Nucleus accumbens (tissue), 56 donors: ENCODE measurements around the gene SOCS3.
"Not testable (repeated sequence)": the region's sequence is repeated elsewhere in the genome, so short reads cannot be mapped to it uniquely, and the experiment has no call there.

Experiments
- DNase-seq, 56 donors: peaks; one replicate each; lab custom pipeline; 2025; lab: John Stamatoyannopoulos, UW

Gene SOCS3

GRCh38 chr17:78316115-78316866 is 43.6 kb downstream of the SOCS3 start:
- no peak for DNase-seq

- peak in 29 of 56 donors; percentile 6 to 74 (median 30) for DNase-seq
Measured at GRCh38 chr17:78315355-78316114, 44.3 kb downstream of the SOCS3 start.

- DNase-seq: no peak
Measured at GRCh38 chr17:78314683-78315354, 45.1 kb downstream of the SOCS3 start.

GRCh38 chr17:78313735-78314648 is 45.9 kb downstream of the SOCS3 start:
- peak in 10 of 56 donors; percentile 6 to 63 (median 26) for DNase-seq

GRCh38 chr17:78309659-78310255 is 50.1 kb downstream of the SOCS3 start:
- DNase-seq: not testable (repeated sequence)

- DNase-seq: no peak
Measured at GRCh38 chr17:78307887-78308638, 51.8 kb downstream of the SOCS3 start.

GRCh38 chr17:78306913-78307312 is 53.0 kb downstream of the SOCS3 start:
- no peak for DNase-seq
